ENCODE results near the gene GJB5. TPM values are rescaled to one million over a fixed set of nuclear protein-coding genes. Genes with fewer than 3 reads are reported as not detected.

The GJB5 gene
- total and polyA plus RNA-seq, 2 donors (not counting 1 experiment from before 2014, with no cell fraction given) = not detected

DNA sequence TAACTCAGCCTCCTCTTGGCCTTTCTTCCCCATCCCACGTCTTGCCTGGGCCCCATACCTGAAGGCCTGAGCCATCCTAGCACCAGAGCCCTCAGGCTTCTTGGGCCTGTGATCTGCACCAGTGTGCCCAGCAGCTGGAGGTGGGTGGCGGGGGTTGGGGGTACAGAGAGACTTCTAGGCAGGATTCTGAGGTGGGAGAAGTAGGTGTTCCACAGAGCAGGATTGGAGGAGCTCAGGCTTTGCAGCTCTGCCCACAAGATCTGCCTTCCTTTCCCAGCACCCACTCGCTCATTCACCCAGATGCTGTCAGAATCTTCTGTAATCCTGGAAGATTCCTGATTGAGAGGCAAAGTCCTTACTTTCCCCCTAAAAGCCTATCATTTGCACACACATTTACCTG, 10.0 kb upstream of the GJB5 start:
- CTCF ChIA-PET = interaction anchor here (1.4 to 4.6 kb wide), 4 partner anchors 8 to 1112 kb away, joined by 3 to 27 read pairs (median 8); no protein-coding TSS in a partner anchor

GRCh38 chr1:34745666-34746065, 9.2 kb upstream of the GJB5 start:
- peaks cover 18% of the 10 kb centered on the region for H3K27me3 Mint-ChIP-seq
- peaks cover 0 to 5% of the 10 kb centered on the region in 2 donors for H3K4me1 ChIP-seq (ENCODE audit: control insufficient read depth in 2 of 2, insufficient read depth in 2 of 2, low read length in 2 of 2)
- ATAC-seq (ENCODE audit: low read depth) = no peak
- 84% methylated on average over 5 of the region's 5 CpGs for WGBS (ENCODE audit: insufficient coverage)
- ChIA-PET CTCF (interaction anchor here (2.0 kb wide), 1 partner anchor 1113 kb away, joined by 6 read pairs; no protein-coding TSS in a partner anchor), POLR2A (no interaction called here)
- H3K27me3 ChIP-seq (replicated peaks in 1 of 4; ENCODE audit: control extremely low read depth in 1 of 4, control insufficient read depth in 3 of 4, insufficient read depth in 4 of 4, low read length in 3 of 4) = peaks cover 0 to 8% (median 0%) of the 10 kb centered on the region in 4 experiments
- TF ChIP-seq, protein P1, sequence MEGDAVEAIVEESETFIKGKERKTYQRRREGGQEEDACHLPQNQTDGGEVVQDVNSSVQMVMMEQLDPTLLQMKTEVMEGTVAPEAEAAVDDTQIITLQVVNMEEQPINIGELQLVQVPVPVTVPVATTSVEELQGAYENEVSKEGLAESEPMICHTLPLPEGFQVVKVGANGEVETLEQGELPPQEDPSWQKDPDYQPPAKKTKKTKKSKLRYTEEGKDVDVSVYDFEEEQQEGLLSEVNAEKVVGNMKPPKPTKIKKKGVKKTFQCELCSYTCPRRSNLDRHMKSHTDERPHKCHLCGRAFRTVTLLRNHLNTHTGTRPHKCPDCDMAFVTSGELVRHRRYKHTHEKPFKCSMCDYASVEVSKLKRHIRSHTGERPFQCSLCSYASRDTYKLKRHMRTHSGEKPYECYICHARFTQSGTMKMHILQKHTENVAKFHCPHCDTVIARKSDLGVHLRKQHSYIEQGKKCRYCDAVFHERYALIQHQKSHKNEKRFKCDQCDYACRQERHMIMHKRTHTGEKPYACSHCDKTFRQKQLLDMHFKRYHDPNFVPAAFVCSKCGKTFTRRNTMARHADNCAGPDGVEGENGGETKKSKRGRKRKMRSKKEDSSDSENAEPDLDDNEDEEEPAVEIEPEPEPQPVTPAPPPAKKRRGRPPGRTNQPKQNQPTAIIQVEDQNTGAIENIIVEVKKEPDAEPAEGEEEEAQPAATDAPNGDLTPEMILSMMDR (IDR thresholded peaks at IDR 0.05) = no peak
- TF ChIP-seq EZH2 (IDR thresholded peaks at IDR 0.05; ENCODE audit: borderline replicate concordance, insufficient read depth, low read depth, low read length, poor library complexity, severe bottlenecking) = no peak
- no peak overlapping the region for H3K9ac ChIP-seq (ENCODE audit: low read length)
- no peak overlapping the region for H3K4me2 ChIP-seq (replicated peaks; ENCODE audit: low read depth, low read length, poor library complexity, severe bottlenecking)
- DNase-seq = no peak
- no peak overlapping the region for H3K4me3 Mint-ChIP-seq
- H3K36me3 ChIP-seq (replicated peaks in 1 of 2; ENCODE audit: control extremely low read depth in 1 of 2, control insufficient read depth in 1 of 2, extremely low read depth in 1 of 2, insufficient read depth in 2 of 2, low read length in 1 of 2) = no peaks in the 10 kb centered on the region
- no peaks in the 10 kb centered on the region for H3K9me3 Mint-ChIP-seq (ENCODE audit: insufficient read depth)
- H3K79me2 ChIP-seq (ENCODE audit: control insufficient read depth, insufficient read depth, low read length) = no peaks in the 10 kb centered on the region
- intact Hi-C loops (cut with micrococcal nuclease) = no loop called here
- H3K9me3 ChIP-seq (ENCODE audit: control extremely low read depth in 1 of 3, control insufficient read depth in 2 of 3, insufficient read depth in 1 of 3, low read length in 2 of 3) = no peaks in the 10 kb centered on the region
- no peak overlapping the region for H3K4me3 ChIP-seq (ENCODE audit: control extremely low read depth in 1 of 5, extremely low read depth in 1 of 5, insufficient read depth in 1 of 5, low read depth in 2 of 5, low read length in 4 of 5)
- H2AFZ ChIP-seq (ENCODE audit: insufficient read depth, low read depth, low read length, poor library complexity, severe bottlenecking) = no peak overlapping the region
- H3K4me1 Mint-ChIP-seq = peaks cover 4% of the 10 kb centered on the region
- no peak overlapping the region for H3K27ac Mint-ChIP-seq
- no peak overlapping the region for H3K27ac ChIP-seq (ENCODE audit: low read length in 2 of 2)
- no peaks in the 10 kb centered on the region for H4K20me1 ChIP-seq (ENCODE audit: control insufficient read depth, insufficient read depth, low read length, poor library complexity, severe bottlenecking)

More for the DNA sequence above, 10.0 kb upstream of the GJB5 start:
- peaks cover 18% of the 10 kb centered on the region for H3K27me3 Mint-ChIP-seq
- H3K36me3 ChIP-seq (replicated peaks in 1 of 2; ENCODE audit: control extremely low read depth in 1 of 2, control insufficient read depth in 1 of 2, extremely low read depth in 1 of 2, insufficient read depth in 2 of 2, low read length in 1 of 2) = no peaks in the 10 kb centered on the region
- peaks cover 0 to 5% of the 10 kb centered on the region in 2 donors for H3K4me1 ChIP-seq (ENCODE audit: control insufficient read depth in 2 of 2, insufficient read depth in 2 of 2, low read length in 2 of 2)
- no peak overlapping the region for H2AFZ ChIP-seq (ENCODE audit: insufficient read depth, low read depth, low read length, poor library complexity, severe bottlenecking)
- H3K4me3 ChIP-seq (ENCODE audit: control extremely low read depth in 1 of 5, extremely low read depth in 1 of 5, insufficient read depth in 1 of 5, low read depth in 2 of 5, low read length in 4 of 5) = no peak overlapping the region
- peaks cover 4% of the 10 kb centered on the region for H3K4me1 Mint-ChIP-seq
- POLR2A ChIA-PET = no interaction called here
- peaks cover 0 to 8% (median 0%) of the 10 kb centered on the region in 4 experiments for H3K27me3 ChIP-seq (replicated peaks in 1 of 4; ENCODE audit: control extremely low read depth in 1 of 4, control insufficient read depth in 3 of 4, insufficient read depth in 4 of 4, low read length in 3 of 4)
- TF ChIP-seq, protein P1 (IDR thresholded peaks at IDR 0.05) = no peak
- TF ChIP-seq EZH2 (IDR thresholded peaks at IDR 0.05; ENCODE audit: borderline replicate concordance, insufficient read depth, low read depth, low read length, poor library complexity, severe bottlenecking) = no peak
- H3K27ac ChIP-seq (ENCODE audit: low read length in 2 of 2) = no peak overlapping the region
- no peak overlapping the region for H3K4me2 ChIP-seq (replicated peaks; ENCODE audit: low read depth, low read length, poor library complexity, severe bottlenecking)
- no peaks in the 10 kb centered on the region for H3K9me3 ChIP-seq (ENCODE audit: control extremely low read depth in 1 of 3, control insufficient read depth in 2 of 3, insufficient read depth in 1 of 3, low read length in 2 of 3)
- no peak overlapping the region for H3K9ac ChIP-seq (ENCODE audit: low read length)
- H3K27ac Mint-ChIP-seq = no peak overlapping the region
- DNase-seq (no peak), ATAC-seq (ENCODE audit: low read depth) (no peak)
- intact Hi-C loops (cut with micrococcal nuclease) = no loop called here
- no peaks in the 10 kb centered on the region for H3K9me3 Mint-ChIP-seq (ENCODE audit: insufficient read depth)
- H3K4me3 Mint-ChIP-seq = no peak overlapping the region
- no peaks in the 10 kb centered on the region for H3K79me2 ChIP-seq (ENCODE audit: control insufficient read depth, insufficient read depth, low read length)
- WGBS (ENCODE audit: insufficient coverage) = no CpG with 5 or more reads among the region's 3 CpGs
- H4K20me1 ChIP-seq (ENCODE audit: control insufficient read depth, insufficient read depth, low read length, poor library complexity, severe bottlenecking) = no peaks in the 10 kb centered on the region

All from B cell (primary cell).